Keratinocyte (primary cell): ENCODE results near the gene RING1.

ENCODE experiments used
- EZH2 ChIP-seq: IDR thresholded peaks from one replicate; pipeline ENCODE4 v1.6.1; 2012; ENCODE audit warnings: inconsistent platforms, mild to moderate bottlenecking, low read length, moderate library complexity
- TF ChIP-seq, protein P1 (sequence below), 3 experiments: IDR thresholded peaks in 1 of 3; conservative IDR thresholded peaks in 1 of 3; optimal IDR thresholded peaks in 1 of 3; 2 replicates in 2 of 3; 3 replicates in 1 of 3; pipeline versions ENCODE3 to v1.5.1; 2011; ENCODE audit warnings: low read length in 3 of 3, mild to moderate bottlenecking in 3 of 3, moderate library complexity in 2 of 3, control low read depth in 1 of 3, inconsistent platforms in 1 of 3; ENCODE audit not compliant: insufficient read depth in 2 of 3; ENCODE audit errors: extremely low read depth in 1 of 3

DNA sequence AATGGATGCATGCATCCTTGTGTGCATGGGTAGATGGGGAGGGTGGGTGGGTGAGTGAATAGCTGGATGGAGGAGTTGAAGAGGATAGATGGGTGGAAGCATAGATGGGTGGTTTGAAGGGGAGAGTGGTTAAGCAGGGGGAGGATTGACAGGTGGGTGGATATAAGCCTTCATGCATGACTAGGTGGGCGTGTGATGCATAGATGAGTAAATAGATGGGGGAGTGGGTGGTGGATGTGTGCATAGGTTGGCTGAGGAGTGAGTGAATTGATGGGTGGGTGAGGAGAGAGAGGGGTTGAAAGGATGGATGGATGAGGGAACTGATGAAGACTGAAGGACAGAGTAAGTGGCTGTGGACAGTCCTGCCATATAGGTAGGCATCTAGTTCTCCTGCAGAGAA, 20.5 kb upstream of the RING1 start:
- TF ChIP-seq, protein P1, sequence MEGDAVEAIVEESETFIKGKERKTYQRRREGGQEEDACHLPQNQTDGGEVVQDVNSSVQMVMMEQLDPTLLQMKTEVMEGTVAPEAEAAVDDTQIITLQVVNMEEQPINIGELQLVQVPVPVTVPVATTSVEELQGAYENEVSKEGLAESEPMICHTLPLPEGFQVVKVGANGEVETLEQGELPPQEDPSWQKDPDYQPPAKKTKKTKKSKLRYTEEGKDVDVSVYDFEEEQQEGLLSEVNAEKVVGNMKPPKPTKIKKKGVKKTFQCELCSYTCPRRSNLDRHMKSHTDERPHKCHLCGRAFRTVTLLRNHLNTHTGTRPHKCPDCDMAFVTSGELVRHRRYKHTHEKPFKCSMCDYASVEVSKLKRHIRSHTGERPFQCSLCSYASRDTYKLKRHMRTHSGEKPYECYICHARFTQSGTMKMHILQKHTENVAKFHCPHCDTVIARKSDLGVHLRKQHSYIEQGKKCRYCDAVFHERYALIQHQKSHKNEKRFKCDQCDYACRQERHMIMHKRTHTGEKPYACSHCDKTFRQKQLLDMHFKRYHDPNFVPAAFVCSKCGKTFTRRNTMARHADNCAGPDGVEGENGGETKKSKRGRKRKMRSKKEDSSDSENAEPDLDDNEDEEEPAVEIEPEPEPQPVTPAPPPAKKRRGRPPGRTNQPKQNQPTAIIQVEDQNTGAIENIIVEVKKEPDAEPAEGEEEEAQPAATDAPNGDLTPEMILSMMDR (optimal IDR thresholded peaks at IDR 0.05 in 1 of 3, IDR thresholded peaks at IDR 0.05 in 1 of 3, conservative IDR thresholded peaks at IDR 0.05 in 1 of 3; ENCODE audit: extremely low read depth in 1 of 3, insufficient read depth in 2 of 3, low read length in 3 of 3), result no peak
- no peak for TF ChIP-seq EZH2
